ENCODE measurements around the gene TRAT1.

Gene TRAT1

GRCh38 chr3:108879915-108880314 lies 57.3 kb downstream of the TRAT1 start:
- TF ChIP-seq REST (IDR thresholded peaks at IDR 0.05; ENCODE audit: low read depth), result no peak
- no peak for TF ChIP-seq NFIC (IDR thresholded peaks at IDR 0.05)
- no peak for TF ChIP-seq YY1 (IDR thresholded peaks at IDR 0.05; ENCODE audit: low read depth)
- no peak for TF ChIP-seq FOXM1 (IDR thresholded peaks at IDR 0.05; ENCODE audit: borderline replicate concordance, low read depth)
- no peak for TF ChIP-seq ZBTB7A (IDR thresholded peaks at IDR 0.05; ENCODE audit: low read depth)
- no peak for TF ChIP-seq CEBPB (IDR thresholded peaks at IDR 0.05)
- no peak for TF ChIP-seq TCF12 (IDR thresholded peaks at IDR 0.05; ENCODE audit: low read depth)
- no peak for TF ChIP-seq EP300 (IDR thresholded peaks at IDR 0.05; ENCODE audit: borderline replicate concordance)
- TF ChIP-seq MAX (IDR thresholded peaks at IDR 0.05), result no peak
- no peak for TF ChIP-seq RAD21 (IDR thresholded peaks at IDR 0.05; ENCODE audit: low read depth)
- TF ChIP-seq TEAD4 (IDR thresholded peaks at IDR 0.05), result no peak
- no peak for TF ChIP-seq TAF1 (IDR thresholded peaks at IDR 0.05; ENCODE audit: low read depth)
- no peak for TF ChIP-seq CREB1 (IDR thresholded peaks at IDR 0.05; ENCODE audit: low read depth)
- TF ChIP-seq EGR1 (IDR thresholded peaks at IDR 0.05), result no peak
- TF ChIP-seq USF1 (IDR thresholded peaks at IDR 0.05), result no peak

GRCh38 chr3:108882762-108883161 lies 60.2 kb downstream of the TRAT1 start:
- TF ChIP-seq FOXM1 (IDR thresholded peaks at IDR 0.05; ENCODE audit: borderline replicate concordance, low read depth), result no peak
- TF ChIP-seq NFIC (IDR thresholded peaks at IDR 0.05), result no peak
- no peak for TF ChIP-seq ZBTB7A (IDR thresholded peaks at IDR 0.05; ENCODE audit: low read depth)
- no peak for TF ChIP-seq REST (IDR thresholded peaks at IDR 0.05; ENCODE audit: low read depth)
- no peak for TF ChIP-seq RAD21 (IDR thresholded peaks at IDR 0.05; ENCODE audit: low read depth)
- no peak for TF ChIP-seq CREB1 (IDR thresholded peaks at IDR 0.05; ENCODE audit: low read depth)

GRCh38 chr3:108883373-108883772 lies 60.8 kb downstream of the TRAT1 start:
- TF ChIP-seq FOXM1 (IDR thresholded peaks at IDR 0.05; ENCODE audit: borderline replicate concordance, low read depth), result no peak
- TF ChIP-seq USF1 (IDR thresholded peaks at IDR 0.05), result no peak
- no peak for TF ChIP-seq NFIC (IDR thresholded peaks at IDR 0.05)
- no peak for TF ChIP-seq CREB1 (IDR thresholded peaks at IDR 0.05; ENCODE audit: low read depth)

GRCh38 chr3:108887121-108887520 lies 64.5 kb downstream of the TRAT1 start:
- TF ChIP-seq REST (IDR thresholded peaks at IDR 0.05; ENCODE audit: low read depth) (no peak), ZBTB7A (IDR thresholded peaks at IDR 0.05; ENCODE audit: low read depth) (no peak), TEAD4 (IDR thresholded peaks at IDR 0.05) (no peak), CREB1 (IDR thresholded peaks at IDR 0.05; ENCODE audit: low read depth) (no peak)

GRCh38 chr3:108887777-108888176 lies 65.2 kb downstream of the TRAT1 start:
- TF ChIP-seq USF1 (IDR thresholded peaks at IDR 0.05) (no peak), RAD21 (IDR thresholded peaks at IDR 0.05; ENCODE audit: low read depth) (no peak), TAF1 (IDR thresholded peaks at IDR 0.05; ENCODE audit: low read depth) (no peak), TCF12 (IDR thresholded peaks at IDR 0.05; ENCODE audit: low read depth) (no peak), FOXM1 (IDR thresholded peaks at IDR 0.05; ENCODE audit: borderline replicate concordance, low read depth) (no peak), TEAD4 (IDR thresholded peaks at IDR 0.05) (no peak), CEBPB (IDR thresholded peaks at IDR 0.05) (no peak), EGR1 (IDR thresholded peaks at IDR 0.05) (no peak), NFIC (IDR thresholded peaks at IDR 0.05) (no peak), CREB1 (IDR thresholded peaks at IDR 0.05; ENCODE audit: low read depth) (no peak), ZBTB7A (IDR thresholded peaks at IDR 0.05; ENCODE audit: low read depth) (no peak), REST (IDR thresholded peaks at IDR 0.05; ENCODE audit: low read depth) (no peak), EP300 (IDR thresholded peaks at IDR 0.05; ENCODE audit: borderline replicate concordance) (no peak), MAX (IDR thresholded peaks at IDR 0.05) (no peak), YY1 (IDR thresholded peaks at IDR 0.05; ENCODE audit: low read depth) (no peak)

Measured in Ishikawa (cell line).